Transverse colon (tissue), 4 donors: ENCODE data around the gene DCBLD2. TPM values are rescaled to one million over a fixed set of nuclear protein-coding genes. Genes with fewer than 3 reads are reported as not detected.

ENCODE experiments used
- DNase-seq: peaks from one replicate; pipeline ENCODE4 v3.0.0-alpha.2; 2019
- H3K27ac ChIP-seq, 4 donors: fragments of 200-600 bp; sonication (generic); 2 replicates each; pipeline ENCODE4 v1.5.1; 2016 to 2018; ENCODE audit warnings: inconsistent platforms in 4 of 4
- H3K27me3 ChIP-seq: fragments of 200-600 bp; sonication (generic); 2 replicates; pipeline ENCODE4 v1.5.1; 2017; ENCODE audit warnings: inconsistent platforms
- H3K36me3 ChIP-seq, 4 donors: fragments of 200-600 bp; sonication (generic); 2 replicates each; pipeline ENCODE4 v1.5.1; 2017 to 2019; ENCODE audit warnings: inconsistent platforms in 4 of 4
- H3K4me1 ChIP-seq, 4 donors: fragments of 200-600 bp; sonication (generic); 2 replicates each; pipeline ENCODE4 v1.5.1; 2017 to 2020; ENCODE audit warnings: inconsistent platforms in 4 of 4
- H3K4me3 ChIP-seq, 4 donors: fragments of 200-600 bp; sonication (generic); 1 replicate in 1 of 4; 2 replicates in 3 of 4; pipeline versions ENCODE4 v1.5.1 to v1.6.1; 2017 to 2019; ENCODE audit warnings: inconsistent platforms in 4 of 4
- H3K9me3 ChIP-seq, 2 donors: fragments of 200-600 bp; sonication (generic); 2 replicates each; pipeline ENCODE4 v1.5.1; 2017 to 2019; ENCODE audit warnings: inconsistent platforms in 2 of 2
- EP300 ChIP-seq: sonication (generic); formaldehyde crosslinking; IDR thresholded peaks from one replicate; pipeline ENCODE4 v1.6.1; 2017; ENCODE audit warnings: antibody characterized with exemption, low read depth
- POLR2A ChIP-seq: fragments of 450-650 bp; IDR thresholded peaks from one replicate; pipeline ENCODE4 v1.6.1; 2016; ENCODE audit warnings: antibody characterized with exemption, mild to moderate bottlenecking, moderate library complexity
- POLR2AphosphoS5 ChIP-seq, 3 donors: sonication (generic); formaldehyde crosslinking; IDR thresholded peaks; one replicate each; pipeline ENCODE4 v1.6.1; 2016; ENCODE audit warnings: antibody characterized with exemption in 3 of 3
- WGBS, 2 donors: methylation state at CpG; one replicate each; pipeline ENCODE4 v1.1.5; 2018; ENCODE audit warnings: low coverage in 1 of 2; 5-methylcytosine and 5-hydroxymethylcytosine counted together
- in situ Hi-C, 4 donors: fragments of 200-750 bp; cut with MboI; loops; one replicate each; pipeline versions ENCODE4 v1.15.0 to v1.15.1; 2017; ENCODE audit warnings: low sequenced_read_pairs in 3 of 4, low pct_ligation_motif_present in 1 of 4, low pct_unique_long_range_greater_than_20kb in 1 of 4
- intact Hi-C: fragments of 100-400 bp; cut with DNase I; formaldehyde crosslinking; loops from one replicate; pipeline ENCODE4 v1.15.1; 2023; ENCODE audit warnings: low total_unique reads
- total RNA-seq, 4 donors: library from RNA; depleted of rRNA; stranded (reverse); fragments of >200 nt; gene quantifications; one replicate each; pipeline ENCODE4 v1.1.0, GENCODE V29; 2016
- TF ChIP-seq, protein P1 (sequence below), 5 experiments: fragments of 200-600 bp in 3 of 5; fragments of 450-650 bp in 2 of 5; sonication (generic) in 3 of 5; IDR thresholded peaks; 1 replicate in 2 of 5; 2 replicates in 3 of 5; pipeline ENCODE4 v1.5.1; 2016 to 2017; ENCODE audit warnings: antibody characterized with exemption in 5 of 5, inconsistent platforms in 3 of 5, mild to moderate bottlenecking in 2 of 5, moderate library complexity in 1 of 5

DCBLD2 gene
- total RNA-seq, 4 donors from 2014 or later = 14.3 to 20.6 (median 18.4) TPM

DNA sequence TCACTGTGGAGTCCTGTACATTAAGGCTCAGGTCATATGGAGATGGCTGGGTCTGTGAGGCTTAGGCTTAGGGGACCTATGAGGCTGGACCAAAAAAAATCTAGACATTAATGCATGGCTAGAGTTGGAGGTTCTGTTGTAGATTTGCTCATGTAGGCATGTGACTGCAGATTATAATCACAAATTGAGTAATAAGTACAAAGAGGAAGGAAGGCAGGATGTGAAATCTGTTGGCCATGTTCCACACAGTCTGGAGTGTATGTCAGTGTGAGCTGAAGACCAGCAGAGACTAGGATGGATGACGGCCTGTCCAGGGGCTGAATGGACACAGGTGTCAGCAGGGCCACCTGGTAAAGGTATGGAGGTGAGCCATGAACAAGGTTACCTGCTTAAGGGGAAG is 138.4 kb downstream of the DCBLD2 start, which contains the start of gene ST3GAL6:
Gene ST3GAL6, plus strand, starts transcription at position 265 of the 400 bp plus-strand sequence. CDS start 5,101 bp downstream, outside the sequence.
- peak within 1 kb of the TSS; percentile 16 to 35 (median 32) for H3K27ac ChIP-seq
- H3K4me1 ChIP-seq = peaks cover 0 to 5% (median 0%) of the 10 kb centered on the region in 4 donors
- H3K4me3 ChIP-seq = peak within 1 kb of the TSS in 1 of 4 donors; percentile 2
- H3K27me3 ChIP-seq = no peaks in the 10 kb centered on the region
- TF ChIP-seq EP300 (no peak), POLR2A (no peak), POLR2AphosphoS5 (IDR thresholded peaks at IDR 0.05) (no peak)
- TF ChIP-seq, protein P1, sequence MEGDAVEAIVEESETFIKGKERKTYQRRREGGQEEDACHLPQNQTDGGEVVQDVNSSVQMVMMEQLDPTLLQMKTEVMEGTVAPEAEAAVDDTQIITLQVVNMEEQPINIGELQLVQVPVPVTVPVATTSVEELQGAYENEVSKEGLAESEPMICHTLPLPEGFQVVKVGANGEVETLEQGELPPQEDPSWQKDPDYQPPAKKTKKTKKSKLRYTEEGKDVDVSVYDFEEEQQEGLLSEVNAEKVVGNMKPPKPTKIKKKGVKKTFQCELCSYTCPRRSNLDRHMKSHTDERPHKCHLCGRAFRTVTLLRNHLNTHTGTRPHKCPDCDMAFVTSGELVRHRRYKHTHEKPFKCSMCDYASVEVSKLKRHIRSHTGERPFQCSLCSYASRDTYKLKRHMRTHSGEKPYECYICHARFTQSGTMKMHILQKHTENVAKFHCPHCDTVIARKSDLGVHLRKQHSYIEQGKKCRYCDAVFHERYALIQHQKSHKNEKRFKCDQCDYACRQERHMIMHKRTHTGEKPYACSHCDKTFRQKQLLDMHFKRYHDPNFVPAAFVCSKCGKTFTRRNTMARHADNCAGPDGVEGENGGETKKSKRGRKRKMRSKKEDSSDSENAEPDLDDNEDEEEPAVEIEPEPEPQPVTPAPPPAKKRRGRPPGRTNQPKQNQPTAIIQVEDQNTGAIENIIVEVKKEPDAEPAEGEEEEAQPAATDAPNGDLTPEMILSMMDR (IDR thresholded peaks at IDR 0.05) = no peak
- in situ Hi-C loops = no loop called here
- WGBS, 2 donors = 67% methylated on average over 1 of the region's 1 CpG; no CpG with 5 or more reads in 1 of the 2 donors
- H3K36me3 ChIP-seq = no peaks in the 10 kb centered on the region
- intact Hi-C loops = no loop called here
- peak; percentile 17 for DNase-seq
- no peaks in the 10 kb centered on the region for H3K9me3 ChIP-seq

DNA sequence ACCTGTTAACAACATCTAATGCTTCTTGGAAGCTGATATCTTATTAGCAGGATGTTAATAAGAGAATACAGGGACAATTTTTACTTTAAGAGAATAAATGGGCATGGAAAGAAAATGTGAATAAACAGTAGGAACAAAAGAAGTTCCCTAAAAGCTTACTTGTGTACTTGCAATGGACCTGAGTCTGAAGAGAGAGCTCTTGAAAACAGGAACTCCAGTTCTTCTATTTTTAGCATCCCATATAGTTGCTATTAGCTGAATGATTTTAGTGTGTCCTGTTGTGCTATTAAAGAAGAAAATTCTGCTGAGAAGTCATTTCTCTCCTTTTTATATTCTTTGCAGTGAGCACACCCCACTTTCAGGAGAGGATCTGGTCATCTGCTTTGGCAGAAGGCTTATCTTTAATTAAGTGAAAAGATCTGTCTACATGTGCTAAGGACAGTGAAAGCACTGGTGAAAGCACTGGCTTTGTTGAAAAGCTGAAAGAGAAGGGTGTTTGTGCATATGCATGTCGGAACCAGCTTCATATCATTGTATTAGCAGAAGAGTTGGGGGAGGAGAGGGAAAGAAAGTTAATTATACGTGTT is 139.8 kb downstream of the DCBLD2 start:
- peak overlapping the region in 2 of 4 donors; percentile 15 to 16 for H3K27ac ChIP-seq
- no peaks in the 10 kb centered on the region for H3K9me3 ChIP-seq
- peaks cover 0 to 5% (median 0%) of the 10 kb centered on the region in 4 donors for H3K4me1 ChIP-seq
- no peak for DNase-seq
- H3K36me3 ChIP-seq = no peaks in the 10 kb centered on the region
- TF ChIP-seq POLR2A = no peak
- TF ChIP-seq, protein P1 (IDR thresholded peaks at IDR 0.05) = no peak
- TF ChIP-seq POLR2AphosphoS5 (IDR thresholded peaks at IDR 0.05) = no peak
- TF ChIP-seq EP300 = no peak
- H3K4me3 ChIP-seq = no peak overlapping the region
- no peaks in the 10 kb centered on the region for H3K27me3 ChIP-seq
- in situ Hi-C loops = no loop called here
- intact Hi-C loops = no loop called here
- WGBS, 2 donors = 59 to 63% methylated on average over 2 of the region's 2 CpGs

DNA sequence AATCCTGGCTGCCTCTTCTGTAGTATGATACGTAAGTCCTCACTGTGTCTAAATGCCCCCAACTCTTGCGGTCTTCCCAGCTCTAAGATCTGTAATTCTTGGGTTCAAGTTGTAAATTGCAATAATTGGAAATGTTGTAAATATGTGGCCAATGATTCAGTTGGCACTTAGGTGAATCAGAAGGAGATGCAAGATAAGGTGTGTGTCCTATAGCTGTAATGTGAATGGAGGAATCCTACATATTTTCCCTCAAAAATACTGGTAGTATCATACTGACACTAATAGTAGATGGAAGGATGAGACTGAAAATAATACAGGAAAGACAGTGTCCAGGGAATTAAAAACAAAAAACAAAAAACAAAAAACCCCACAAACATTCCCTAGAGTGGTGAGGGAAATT is 141.9 kb downstream of the DCBLD2 start:
- H3K27me3 ChIP-seq = no peaks in the 10 kb centered on the region
- H3K4me3 ChIP-seq = no peak overlapping the region
- peaks cover 0 to 5% (median 0%) of the 10 kb centered on the region in 4 donors for H3K4me1 ChIP-seq
- H3K27ac ChIP-seq = no peak overlapping the region
- 89 to 100% methylated on average over 1 to 2 of the region's 2 CpGs for WGBS, 2 donors
- no peak for TF ChIP-seq EP300
- TF ChIP-seq, protein P1 (IDR thresholded peaks at IDR 0.05) = no peak
- no peak for TF ChIP-seq POLR2AphosphoS5 (IDR thresholded peaks at IDR 0.05)
- TF ChIP-seq POLR2A = no peak
- in situ Hi-C loops = no loop called here
- H3K9me3 ChIP-seq = no peaks in the 10 kb centered on the region
- intact Hi-C loops = no loop called here
- DNase-seq = no peak
- H3K36me3 ChIP-seq = no peaks in the 10 kb centered on the region

DNA sequence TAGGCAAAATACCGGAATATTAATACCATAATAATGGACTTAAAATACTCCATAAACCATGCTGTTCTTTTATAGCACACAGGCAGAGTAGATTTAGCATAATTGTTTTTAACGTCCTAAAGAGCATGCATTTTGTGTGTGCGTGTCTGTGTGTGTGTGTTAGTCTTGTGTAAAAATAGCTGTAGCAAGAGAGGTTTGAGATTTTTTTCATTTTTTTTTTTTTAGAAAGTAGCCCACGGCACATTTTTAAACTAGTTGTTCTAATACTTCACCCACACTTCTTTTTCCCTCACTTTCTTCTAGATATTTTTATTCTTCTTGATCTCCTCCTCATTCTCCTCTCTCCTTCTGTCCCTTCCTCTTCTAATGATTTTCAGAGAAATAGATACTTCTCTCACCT is 145.9 kb downstream of the DCBLD2 start:
- WGBS, 2 donors = 71 to 75% methylated on average over 4 of the region's 4 CpGs
- no peak for TF ChIP-seq POLR2A
- no peak for TF ChIP-seq POLR2AphosphoS5 (IDR thresholded peaks at IDR 0.05)
- TF ChIP-seq EP300 = no peak
- TF ChIP-seq, protein P1 (IDR thresholded peaks at IDR 0.05) = no peak
- in situ Hi-C loops (no loop called here), intact Hi-C loops (no loop called here)
- Histone ChIP-seq H3K27me3 (no peaks in the 10 kb centered on the region), H3K4me3 (no peak overlapping the region), H3K36me3 (no peaks in the 10 kb centered on the region), H3K4me1 (no peaks in the 10 kb centered on the region), H3K9me3 (no peaks in the 10 kb centered on the region), H3K27ac (no peak overlapping the region)
- no peak for DNase-seq
